HG03520 (cell line): Measurements from ENCODE around the gene VASH1.

ENCODE experiments used
- ATAC-seq: cut with Tn5 transposase; IDR thresholded peaks from one replicate; pipeline ENCODE4 v1.9.1; 2021; ENCODE audit warnings: mild to moderate bottlenecking, moderate library complexity; ENCODE audit not compliant: unreplicated experiment

Gene VASH1

GRCh38 chr14:76827696-76828296, 66.5 kb downstream of the VASH1 start:
- no peak for ATAC-seq

- no peak for ATAC-seq
Measured at GRCh38 chr14:76828339-76829012, 67.2 kb downstream of the VASH1 start.

- no peak for ATAC-seq
Measured at GRCh38 chr14:76829013-76829365, 67.7 kb downstream of the VASH1 start.

GRCh38 chr14:76829650-76830421, 68.6 kb downstream of the VASH1 start:
- ATAC-seq = no peak

GRCh38 chr14:76830556-76830955, 69.3 kb downstream of the VASH1 start:
- no peak for ATAC-seq

GRCh38 chr14:76832503-76832988, 71.3 kb downstream of the VASH1 start:
- ATAC-seq = no peak
